Ovary (tissue), 3 donors: ENCODE measurements around the gene BMERB1.

Experiments
- CTCF ChIP-seq, 3 donors: fragments of 450-650 bp in 2 of 3; fragments of 200-600 bp in 1 of 3; IDR thresholded peaks; one replicate each; pipeline versions ENCODE4 v1.5.1 to v1.8.0; 2016 to 2022; ENCODE audit warnings: antibody characterized with exemption in 3 of 3, mild to moderate bottlenecking in 1 of 3
- EP300 ChIP-seq: sonication (generic); formaldehyde crosslinking; IDR thresholded peaks from one replicate; pipeline ENCODE4 v1.6.1; 2017; ENCODE audit warnings: antibody characterized with exemption
- POLR2A ChIP-seq: fragments of 450-650 bp; IDR thresholded peaks from one replicate; pipeline ENCODE4 v1.6.1; 2017; ENCODE audit warnings: antibody characterized with exemption, mild to moderate bottlenecking, moderate library complexity
- donor health status: DM: no; HTN: no; CAD: no.

DNA sequence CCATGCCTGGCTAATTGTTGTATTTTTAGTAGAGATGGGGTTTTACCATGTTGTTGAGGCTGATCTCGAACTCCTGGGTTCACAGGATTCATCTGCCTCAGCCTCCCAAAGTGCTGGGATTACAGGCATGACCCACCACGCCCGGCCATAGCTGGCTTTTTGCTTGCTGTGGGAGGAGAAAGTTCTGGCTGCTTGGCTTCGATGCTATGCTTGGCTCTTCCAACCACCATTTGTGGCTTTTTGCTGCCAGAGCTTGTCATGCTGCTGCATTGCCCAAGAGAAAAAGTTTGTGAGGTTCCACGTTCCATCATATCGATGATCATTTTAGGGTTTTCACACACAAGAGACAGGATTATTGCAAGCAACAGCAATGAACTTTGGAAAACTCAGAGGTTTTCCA, 16.2 kb downstream of the BMERB1 start:
- TF ChIP-seq CTCF (IDR thresholded peaks at IDR 0.05) = no peak
- no peak for TF ChIP-seq EP300
- no peak for TF ChIP-seq POLR2A
